GM18508 (cell line): ENCODE measurements around the gene OR2D2.
"Not testable (repeated sequence)": the region's sequence is repeated elsewhere in the genome, so short reads cannot be mapped to it uniquely, and the experiment has no call there.

Experiments
- ATAC-seq: cut with Tn5 transposase; IDR thresholded peaks from one replicate; pipeline ENCODE4 v1.9.1; 2021; ENCODE audit warnings: moderate number of reproducible peaks; ENCODE audit not compliant: insufficient read depth, unreplicated experiment

OR2D2 gene

GRCh38 chr11:6892400-6892799 is at the start of gene OR2D2:
Gene OR2D2, minus strand, starts transcription at chr11:6892500. Its CDS starts 0 bp downstream, at chr11:6892500.
- no peak for ATAC-seq

GRCh38 chr11:6941970-6942369 is 49.7 kb upstream of the OR2D2 start:
- ATAC-seq, result no peak

- no peak for ATAC-seq
Observed at GRCh38 chr11:6932145-6932544, 39.8 kb upstream of the OR2D2 start.

GRCh38 chr11:6931146-6931713 is 38.9 kb upstream of the OR2D2 start:
- no peak for ATAC-seq

- ATAC-seq, result no peak
Observed at GRCh38 chr11:6928916-6929315, 36.6 kb upstream of the OR2D2 start.

GRCh38 chr11:6927030-6927617 is 34.8 kb upstream of the OR2D2 start:
- peak; percentile 71 for ATAC-seq

GRCh38 chr11:6926208-6927029 is 34.1 kb upstream of the OR2D2 start, which contains the start of gene ZNF215:
Gene ZNF215, plus strand, starts transcription at chr11:6926426. Its CDS starts 5,847 bp downstream, at chr11:6932273.
- no peak for ATAC-seq

GRCh38 chr11:6925636-6926207 is 33.4 kb upstream of the OR2D2 start:
- no peak for ATAC-seq

- ATAC-seq, result no peak
Observed at GRCh38 chr11:6925007-6925577, 32.8 kb upstream of the OR2D2 start.

GRCh38 chr11:6920702-6921101 is 28.4 kb upstream of the OR2D2 start, which contains the start of gene OR2D3:
Gene OR2D3, plus strand, starts transcription at chr11:6921002. Its CDS starts 0 bp downstream, at chr11:6921002.
- no peak for ATAC-seq

- ATAC-seq, result no peak
Observed at GRCh38 chr11:6919698-6920097, 27.4 kb upstream of the OR2D2 start.

GRCh38 chr11:6911948-6912347 is 19.6 kb upstream of the OR2D2 start:
- no peak for ATAC-seq

GRCh38 chr11:6911378-6911777 is 19.1 kb upstream of the OR2D2 start:
- no peak for ATAC-seq

- not testable (repeated sequence) for ATAC-seq
Observed at GRCh38 chr11:6904804-6905203, 12.5 kb upstream of the OR2D2 start.

- no peak for ATAC-seq
Observed at GRCh38 chr11:6900327-6900999, 8.2 kb upstream of the OR2D2 start.

GRCh38 chr11:6898911-6899310 is 6.6 kb upstream of the OR2D2 start:
- ATAC-seq, result no peak

GRCh38 chr11:6895010-6895409 is 2.7 kb upstream of the OR2D2 start:
- no peak for ATAC-seq

GRCh38 chr11:6894097-6894496 is 1.8 kb upstream of the OR2D2 start:
- no peak for ATAC-seq

- ATAC-seq, result no peak
Observed at GRCh38 chr11:6889835-6890234, 2.5 kb downstream of the OR2D2 start.

GRCh38 chr11:6888830-6889229 is 3.5 kb downstream of the OR2D2 start:
- ATAC-seq, result no peak
